WTC11 (cell line): Measurements from ENCODE around the gene AKT2. TPM values are rescaled to one million over a fixed set of nuclear protein-coding genes. Genes with fewer than 3 reads are reported as not detected.

Experiments used
- ATAC-seq: fragments of 200-7000 bp; cut with Tn5 transposase; 2 replicates; pipeline ENCODE4 v1.10.0; 2021; ENCODE audit warnings: mild to moderate bottlenecking, moderate library complexity
- CTCF ChIA-PET: fragments of 300-600 bp; sonication (Branson Sonifier 250); formaldehyde crosslinking; loops from one replicate; lab custom pipeline; 2021; ENCODE audit warnings: antibody characterized with exemption; lab: Charles Lee
- POLR2A ChIA-PET: fragments of 350-600 bp; sonication (Branson Sonifier 250); formaldehyde crosslinking; loops from one replicate; lab custom pipeline; 2021; ENCODE audit warnings: antibody characterized with exemption; lab: Charles Lee
- DNase-seq: peaks from one replicate; pipeline ENCODE4 v3.0.0; 2021; ENCODE audit warnings: low spot score
- H3K27ac Mint-ChIP-seq: 2 replicates; pipeline ENCODE4 v1.8.0; 2021; ENCODE audit warnings: mixed read lengths
- H3K27me3 Mint-ChIP-seq: 2 replicates; pipeline ENCODE4 v1.8.0; 2021; ENCODE audit warnings: low read depth, mild to moderate bottlenecking, moderate library complexity, mixed read lengths
- H3K36me3 Mint-ChIP-seq: 2 replicates; pipeline ENCODE4 v1.8.0; 2021; ENCODE audit warnings: mixed read lengths
- H3K4me1 Mint-ChIP-seq: 2 replicates; pipeline ENCODE4 v1.8.0; 2022; ENCODE audit warnings: mixed read lengths
- H3K4me3 Mint-ChIP-seq: 2 replicates; pipeline ENCODE4 v1.8.0; 2021; ENCODE audit warnings: mild to moderate bottlenecking, moderate library complexity, mixed read lengths
- H3K9me3 Mint-ChIP-seq: 2 replicates; pipeline ENCODE4 v1.8.0; 2021; ENCODE audit warnings: mixed read lengths
- ELF4 ChIP-seq: sonication (generic); formaldehyde crosslinking; IDR thresholded peaks from 2 replicates; pipeline ENCODE4 v1.8.1; 2022; ENCODE audit warnings: low read depth, mild to moderate bottlenecking, moderate library complexity, missing genetic modification reagents
- JUN ChIP-seq: sonication (generic); formaldehyde crosslinking; IDR thresholded peaks from 2 replicates; pipeline ENCODE4 v1.8.0; 2023; ENCODE audit warnings: mild to moderate bottlenecking, missing genetic modification reagents
- NFE2L1 ChIP-seq: sonication (generic); formaldehyde crosslinking; IDR thresholded peaks from 2 replicates; pipeline ENCODE4 v1.8.1; 2023; ENCODE audit warnings: missing genetic modification reagents
- NFYB ChIP-seq: sonication (generic); formaldehyde crosslinking; conservative IDR thresholded peaks from 2 replicates; pipeline ENCODE4 v1.8.0; 2022; ENCODE audit warnings: low read depth, missing genetic modification reagents
- SP1 ChIP-seq: sonication (generic); formaldehyde crosslinking; conservative IDR thresholded peaks from 2 replicates; pipeline ENCODE4 v1.8.1; 2022; ENCODE audit warnings: missing genetic modification reagents
- ZNF219 ChIP-seq: sonication (generic); formaldehyde crosslinking; IDR thresholded peaks from 2 replicates; pipeline ENCODE4 v1.8.0; 2023; ENCODE audit warnings: missing genetic modification reagents, mild to moderate bottlenecking, borderline replicate concordance
- ZNF263 ChIP-seq: sonication (generic); formaldehyde crosslinking; IDR thresholded peaks from 2 replicates; pipeline ENCODE4 v1.8.1; 2022; ENCODE audit warnings: low read depth, mild to moderate bottlenecking, moderate library complexity, missing genetic modification reagents
- ZNF423 ChIP-seq: fragments of 250-450 bp; sonication (Bioruptor Pico); IDR thresholded peaks from 2 replicates; pipeline ENCODE4 v2.1.2; 2022; ENCODE audit warnings: mild to moderate bottlenecking, moderate library complexity
- ZNF671 ChIP-seq: fragments of 250-450 bp; sonication (Bioruptor Pico); IDR thresholded peaks from 2 replicates; pipeline ENCODE4 v1.8.0; 2021; ENCODE audit warnings: mild to moderate bottlenecking
- total RNA-seq: library from RNA; stranded (reverse); gene quantifications from 3 replicates; pipeline ENCODE4 v1.2.3, GENCODE V29; 2021
- TF ChIP-seq, protein P1 (sequence below): sonication (generic); formaldehyde crosslinking; IDR thresholded peaks from 2 replicates; pipeline ENCODE4 v1.8.0; 2022; ENCODE audit warnings: mild to moderate bottlenecking, missing genetic modification reagents
- TF ChIP-seq, protein P2 (sequence below): sonication (generic); formaldehyde crosslinking; IDR thresholded peaks from 2 replicates; pipeline ENCODE4 v1.8.0; 2022; ENCODE audit warnings: mild to moderate bottlenecking, missing genetic modification reagents
- TF ChIP-seq, protein P3 (sequence below): sonication (generic); formaldehyde crosslinking; IDR thresholded peaks from 2 replicates; pipeline ENCODE4 v1.8.0; 2023; ENCODE audit warnings: missing genetic modification reagents, mild to moderate bottlenecking, borderline replicate concordance
- TF ChIP-seq, protein P4 (sequence below): fragments of 250-450 bp; sonication (Bioruptor Pico); IDR thresholded peaks from 2 replicates; pipeline ENCODE4 v1.9.0; 2021; ENCODE audit warnings: mild to moderate bottlenecking
- TF ChIP-seq, protein P5 (sequence below): sonication (generic); formaldehyde crosslinking; IDR thresholded peaks from 2 replicates; pipeline ENCODE4 v1.8.1; 2023; ENCODE audit warnings: mild to moderate bottlenecking, missing genetic modification reagents, moderate library complexity
- TF ChIP-seq, protein P6 (sequence below): sonication (generic); formaldehyde crosslinking; IDR thresholded peaks from 2 replicates; pipeline ENCODE4 v1.8.1; 2022; ENCODE audit warnings: missing genetic modification reagents, borderline replicate concordance
- TF ChIP-seq, protein P7 (sequence below): fragments of 250-450 bp; sonication (Bioruptor Pico); conservative IDR thresholded peaks from 2 replicates; pipeline ENCODE4 v1.9.0; 2021; ENCODE audit warnings: mild to moderate bottlenecking
- TF ChIP-seq, protein P8 (sequence below): fragments of 250-450 bp; sonication (Bioruptor Pico); IDR thresholded peaks from 2 replicates; pipeline ENCODE4 v1.9.0; 2021; ENCODE audit warnings: moderate library complexity, mild to moderate bottlenecking, inconsistent platforms, borderline replicate concordance

Gene AKT2
- total RNA-seq, 1 experiment from 2014 or later, result 156 TPM

DNA sequence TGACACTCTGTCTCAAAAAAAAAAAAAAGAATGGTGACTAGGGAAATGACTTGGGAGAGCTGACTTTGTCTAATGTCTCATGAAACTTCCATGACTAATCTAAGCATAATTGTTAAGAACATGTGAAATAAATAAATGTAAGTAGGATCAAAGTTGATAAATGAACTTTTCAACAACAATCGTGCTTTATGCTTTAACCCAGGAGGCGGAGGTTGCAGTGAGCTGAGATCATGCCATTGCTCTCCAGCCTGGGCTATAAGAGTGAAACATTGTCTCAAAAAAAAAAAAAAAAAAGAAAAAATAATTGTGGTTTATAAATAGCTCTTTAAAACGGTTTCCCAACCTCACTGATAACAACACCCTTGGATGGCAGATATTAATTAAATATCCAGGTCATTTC lies 12.9 kb upstream of the AKT2 start (continued):
- TF ChIP-seq, protein P1, sequence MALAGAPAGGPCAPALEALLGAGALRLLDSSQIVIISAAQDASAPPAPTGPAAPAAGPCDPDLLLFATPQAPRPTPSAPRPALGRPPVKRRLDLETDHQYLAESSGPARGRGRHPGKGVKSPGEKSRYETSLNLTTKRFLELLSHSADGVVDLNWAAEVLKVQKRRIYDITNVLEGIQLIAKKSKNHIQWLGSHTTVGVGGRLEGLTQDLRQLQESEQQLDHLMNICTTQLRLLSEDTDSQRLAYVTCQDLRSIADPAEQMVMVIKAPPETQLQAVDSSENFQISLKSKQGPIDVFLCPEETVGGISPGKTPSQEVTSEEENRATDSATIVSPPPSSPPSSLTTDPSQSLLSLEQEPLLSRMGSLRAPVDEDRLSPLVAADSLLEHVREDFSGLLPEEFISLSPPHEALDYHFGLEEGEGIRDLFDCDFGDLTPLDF (CRISPR knock-in tag), result no peak
- TF ChIP-seq, protein P2, sequence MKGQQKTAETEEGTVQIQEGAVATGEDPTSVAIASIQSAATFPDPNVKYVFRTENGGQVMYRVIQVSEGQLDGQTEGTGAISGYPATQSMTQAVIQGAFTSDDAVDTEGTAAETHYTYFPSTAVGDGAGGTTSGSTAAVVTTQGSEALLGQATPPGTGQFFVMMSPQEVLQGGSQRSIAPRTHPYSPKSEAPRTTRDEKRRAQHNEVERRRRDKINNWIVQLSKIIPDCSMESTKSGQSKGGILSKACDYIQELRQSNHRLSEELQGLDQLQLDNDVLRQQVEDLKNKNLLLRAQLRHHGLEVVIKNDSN, result no peak
- TF ChIP-seq NFYB (CRISPR knock-in tag), result no peak

DNA sequence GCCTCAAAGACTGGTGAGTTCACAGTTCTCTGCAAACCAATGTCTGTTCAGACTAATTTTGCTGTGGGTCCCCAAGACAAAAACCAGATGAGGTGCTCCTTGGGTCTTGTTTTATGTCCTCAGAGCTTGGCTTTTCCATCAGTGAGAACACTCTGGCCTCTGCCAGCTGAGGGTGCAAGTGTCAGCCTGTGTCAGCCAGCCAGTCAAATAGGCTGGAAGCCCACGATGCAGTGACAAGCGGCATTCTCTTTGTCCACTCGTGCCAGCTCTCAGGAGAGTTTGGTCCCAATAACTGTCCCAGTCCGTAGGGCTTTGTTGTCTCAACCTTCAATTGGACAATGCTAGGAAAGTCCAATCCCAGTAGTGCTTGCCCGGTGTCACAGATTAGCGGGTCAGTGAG lies 9.4 kb upstream of the AKT2 start:
- Mint-ChIP-seq H3K27me3 (no peaks in the 10 kb centered on the region; the same call in 1 of the 2 replicates), H3K9me3 (no peaks in the 10 kb centered on the region), H3K36me3 (no peaks in the 10 kb centered on the region), H3K4me1 (peaks cover 7% of the 10 kb centered on the region), H3K27ac (no peak overlapping the region), H3K4me3 (no peak overlapping the region)
- ChIA-PET CTCF (interaction anchor here (1.8 kb wide), 1 partner anchor 11 kb away, joined by 8 read pairs; no protein-coding TSS in a partner anchor), POLR2A (no interaction called here)
- ATAC-seq (no peak), DNase-seq (peak; percentile 5)
- no peak for TF ChIP-seq ELF4
- TF ChIP-seq, protein P3, sequence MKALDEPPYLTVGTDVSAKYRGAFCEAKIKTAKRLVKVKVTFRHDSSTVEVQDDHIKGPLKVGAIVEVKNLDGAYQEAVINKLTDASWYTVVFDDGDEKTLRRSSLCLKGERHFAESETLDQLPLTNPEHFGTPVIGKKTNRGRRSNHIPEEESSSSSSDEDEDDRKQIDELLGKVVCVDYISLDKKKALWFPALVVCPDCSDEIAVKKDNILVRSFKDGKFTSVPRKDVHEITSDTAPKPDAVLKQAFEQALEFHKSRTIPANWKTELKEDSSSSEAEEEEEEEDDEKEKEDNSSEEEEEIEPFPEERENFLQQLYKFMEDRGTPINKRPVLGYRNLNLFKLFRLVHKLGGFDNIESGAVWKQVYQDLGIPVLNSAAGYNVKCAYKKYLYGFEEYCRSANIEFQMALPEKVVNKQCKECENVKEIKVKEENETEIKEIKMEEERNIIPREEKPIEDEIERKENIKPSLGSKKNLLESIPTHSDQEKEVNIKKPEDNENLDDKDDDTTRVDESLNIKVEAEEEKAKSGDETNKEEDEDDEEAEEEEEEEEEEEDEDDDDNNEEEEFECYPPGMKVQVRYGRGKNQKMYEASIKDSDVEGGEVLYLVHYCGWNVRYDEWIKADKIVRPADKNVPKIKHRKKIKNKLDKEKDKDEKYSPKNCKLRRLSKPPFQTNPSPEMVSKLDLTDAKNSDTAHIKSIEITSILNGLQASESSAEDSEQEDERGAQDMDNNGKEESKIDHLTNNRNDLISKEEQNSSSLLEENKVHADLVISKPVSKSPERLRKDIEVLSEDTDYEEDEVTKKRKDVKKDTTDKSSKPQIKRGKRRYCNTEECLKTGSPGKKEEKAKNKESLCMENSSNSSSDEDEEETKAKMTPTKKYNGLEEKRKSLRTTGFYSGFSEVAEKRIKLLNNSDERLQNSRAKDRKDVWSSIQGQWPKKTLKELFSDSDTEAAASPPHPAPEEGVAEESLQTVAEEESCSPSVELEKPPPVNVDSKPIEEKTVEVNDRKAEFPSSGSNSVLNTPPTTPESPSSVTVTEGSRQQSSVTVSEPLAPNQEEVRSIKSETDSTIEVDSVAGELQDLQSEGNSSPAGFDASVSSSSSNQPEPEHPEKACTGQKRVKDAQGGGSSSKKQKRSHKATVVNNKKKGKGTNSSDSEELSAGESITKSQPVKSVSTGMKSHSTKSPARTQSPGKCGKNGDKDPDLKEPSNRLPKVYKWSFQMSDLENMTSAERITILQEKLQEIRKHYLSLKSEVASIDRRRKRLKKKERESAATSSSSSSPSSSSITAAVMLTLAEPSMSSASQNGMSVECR, result no peak
- no peak for TF ChIP-seq ZNF423 (CRISPR knock-in tag)
- TF ChIP-seq, protein P4, sequence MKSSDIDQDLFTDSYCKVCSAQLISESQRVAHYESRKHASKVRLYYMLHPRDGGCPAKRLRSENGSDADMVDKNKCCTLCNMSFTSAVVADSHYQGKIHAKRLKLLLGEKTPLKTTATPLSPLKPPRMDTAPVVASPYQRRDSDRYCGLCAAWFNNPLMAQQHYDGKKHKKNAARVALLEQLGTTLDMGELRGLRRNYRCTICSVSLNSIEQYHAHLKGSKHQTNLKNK (CRISPR knock-in tag), result no peak
- no peak for TF ChIP-seq NFE2L1 (CRISPR knock-in tag)
- TF ChIP-seq, protein P5, sequence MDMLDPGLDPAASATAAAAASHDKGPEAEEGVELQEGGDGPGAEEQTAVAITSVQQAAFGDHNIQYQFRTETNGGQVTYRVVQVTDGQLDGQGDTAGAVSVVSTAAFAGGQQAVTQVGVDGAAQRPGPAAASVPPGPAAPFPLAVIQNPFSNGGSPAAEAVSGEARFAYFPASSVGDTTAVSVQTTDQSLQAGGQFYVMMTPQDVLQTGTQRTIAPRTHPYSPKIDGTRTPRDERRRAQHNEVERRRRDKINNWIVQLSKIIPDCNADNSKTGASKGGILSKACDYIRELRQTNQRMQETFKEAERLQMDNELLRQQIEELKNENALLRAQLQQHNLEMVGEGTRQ, result no peak
- TF ChIP-seq, protein P6, sequence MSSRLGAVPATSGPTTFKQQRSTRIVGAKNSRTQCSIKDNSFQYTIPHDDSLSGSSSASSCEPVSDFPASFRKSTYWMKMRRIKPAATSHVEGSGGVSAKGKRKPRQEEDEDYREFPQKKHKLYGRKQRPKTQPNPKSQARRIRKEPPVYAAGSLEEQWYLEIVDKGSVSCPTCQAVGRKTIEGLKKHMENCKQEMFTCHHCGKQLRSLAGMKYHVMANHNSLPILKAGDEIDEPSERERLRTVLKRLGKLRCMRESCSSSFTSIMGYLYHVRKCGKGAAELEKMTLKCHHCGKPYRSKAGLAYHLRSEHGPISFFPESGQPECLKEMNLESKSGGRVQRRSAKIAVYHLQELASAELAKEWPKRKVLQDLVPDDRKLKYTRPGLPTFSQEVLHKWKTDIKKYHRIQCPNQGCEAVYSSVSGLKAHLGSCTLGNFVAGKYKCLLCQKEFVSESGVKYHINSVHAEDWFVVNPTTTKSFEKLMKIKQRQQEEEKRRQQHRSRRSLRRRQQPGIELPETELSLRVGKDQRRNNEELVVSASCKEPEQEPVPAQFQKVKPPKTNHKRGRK, result no peak
- TF ChIP-seq, protein P7, sequence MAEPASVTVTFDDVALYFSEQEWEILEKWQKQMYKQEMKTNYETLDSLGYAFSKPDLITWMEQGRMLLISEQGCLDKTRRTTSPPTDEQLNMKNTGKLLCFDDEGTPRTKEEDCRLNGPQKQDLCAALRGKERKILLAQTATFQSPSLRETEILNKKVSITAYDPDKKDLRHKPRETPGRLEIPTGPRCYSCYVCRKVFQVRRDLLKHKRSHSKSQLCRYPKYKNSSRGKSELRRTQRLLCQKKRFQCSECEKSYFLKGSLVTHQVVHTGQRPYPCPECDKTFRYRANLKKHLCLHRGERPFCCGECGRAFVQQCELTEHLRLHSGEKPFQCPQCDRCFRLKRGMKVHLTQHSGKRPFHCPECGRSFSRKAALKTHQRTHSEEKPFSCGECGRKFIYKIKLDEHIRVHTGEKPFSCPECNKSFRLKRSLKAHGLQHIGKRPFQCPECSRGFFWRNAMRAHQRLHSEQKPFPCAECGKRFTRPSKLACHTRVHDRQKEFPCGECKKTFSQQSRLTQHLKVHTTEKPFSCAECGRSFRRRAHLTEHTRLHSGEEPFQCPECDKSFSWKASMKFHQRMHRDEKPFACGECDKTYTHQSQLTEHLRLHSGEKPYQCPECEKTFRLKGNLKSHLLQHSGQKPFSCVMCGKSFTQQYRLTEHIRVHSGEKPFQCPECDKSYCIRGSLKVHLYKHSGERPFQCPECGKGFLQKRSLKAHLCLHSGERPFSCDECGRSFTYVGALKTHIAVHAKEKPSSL, result no peak

DNA sequence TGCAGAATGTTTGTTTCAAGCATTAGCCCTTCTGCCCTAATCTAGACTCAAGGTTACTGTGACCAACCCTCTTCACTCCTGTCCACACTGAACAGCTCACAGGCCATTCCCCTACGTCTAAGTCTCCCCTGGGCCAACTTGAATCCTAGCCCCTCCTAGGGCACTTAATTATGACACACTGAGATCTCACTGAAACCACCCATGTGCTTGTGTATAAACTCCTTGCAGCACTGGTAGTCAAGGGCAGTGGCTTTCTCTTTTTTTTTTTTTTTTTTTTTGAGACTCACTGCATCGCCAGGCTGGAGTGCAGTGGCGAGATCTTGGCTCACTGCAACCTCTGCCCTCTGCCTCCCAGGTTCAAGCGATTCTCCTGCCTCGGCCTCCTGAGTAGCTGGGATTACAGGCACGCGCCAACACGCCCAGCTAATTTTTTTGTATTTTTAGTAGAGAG lies 1.9 kb upstream of the AKT2 start:
- ATAC-seq (no peak), DNase-seq (no peak)
- Mint-ChIP-seq H3K27ac (peak overlapping the region; percentile 99), H3K36me3 (no peaks in the 10 kb centered on the region), H3K27me3 (no peaks in the 10 kb centered on the region), H3K9me3 (no peaks in the 10 kb centered on the region), H3K4me1 (peaks cover 21% of the 10 kb centered on the region), H3K4me3 (no peak overlapping the region; the same call in 1 of the 2 replicates)
- CTCF ChIA-PET, result interaction anchor here (0.7 kb wide), 1 partner anchor 223 kb away, joined by 5 read pairs; no protein-coding TSS in a partner anchor
- POLR2A ChIA-PET, result no interaction called here
- TF ChIP-seq, protein P8, sequence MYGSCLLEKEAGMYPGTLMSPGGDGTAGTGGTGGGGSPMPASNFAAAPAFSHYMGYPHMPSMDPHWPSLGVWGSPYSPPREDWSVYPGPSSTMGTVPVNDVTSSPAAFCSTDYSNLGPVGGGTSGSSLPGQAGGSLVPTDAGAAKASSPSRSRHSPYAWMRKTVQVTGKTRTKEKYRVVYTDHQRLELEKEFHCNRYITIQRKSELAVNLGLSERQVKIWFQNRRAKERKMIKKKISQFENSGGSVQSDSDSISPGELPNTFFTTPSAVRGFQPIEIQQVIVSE (CRISPR knock-in tag), result no peak
- TF ChIP-seq ZNF219 (CRISPR knock-in tag), result no peak
- TF ChIP-seq ZNF671, result no peak
- TF ChIP-seq, protein P6, result no peak
- no peak for TF ChIP-seq SP1 (CRISPR knock-in tag)
- no peak for TF ChIP-seq ZNF263 (CRISPR knock-in tag)
- TF ChIP-seq JUN, result no peak
